ENCODE data around the gene OR2L5. TPM values are rescaled to one million over a fixed set of nuclear protein-coding genes. Genes with fewer than 3 reads are reported as not detected.

OR2L5 gene
- total RNA-seq, 1 experiment from 2014 or later: not detected

- TF ChIP-seq, protein P1, sequence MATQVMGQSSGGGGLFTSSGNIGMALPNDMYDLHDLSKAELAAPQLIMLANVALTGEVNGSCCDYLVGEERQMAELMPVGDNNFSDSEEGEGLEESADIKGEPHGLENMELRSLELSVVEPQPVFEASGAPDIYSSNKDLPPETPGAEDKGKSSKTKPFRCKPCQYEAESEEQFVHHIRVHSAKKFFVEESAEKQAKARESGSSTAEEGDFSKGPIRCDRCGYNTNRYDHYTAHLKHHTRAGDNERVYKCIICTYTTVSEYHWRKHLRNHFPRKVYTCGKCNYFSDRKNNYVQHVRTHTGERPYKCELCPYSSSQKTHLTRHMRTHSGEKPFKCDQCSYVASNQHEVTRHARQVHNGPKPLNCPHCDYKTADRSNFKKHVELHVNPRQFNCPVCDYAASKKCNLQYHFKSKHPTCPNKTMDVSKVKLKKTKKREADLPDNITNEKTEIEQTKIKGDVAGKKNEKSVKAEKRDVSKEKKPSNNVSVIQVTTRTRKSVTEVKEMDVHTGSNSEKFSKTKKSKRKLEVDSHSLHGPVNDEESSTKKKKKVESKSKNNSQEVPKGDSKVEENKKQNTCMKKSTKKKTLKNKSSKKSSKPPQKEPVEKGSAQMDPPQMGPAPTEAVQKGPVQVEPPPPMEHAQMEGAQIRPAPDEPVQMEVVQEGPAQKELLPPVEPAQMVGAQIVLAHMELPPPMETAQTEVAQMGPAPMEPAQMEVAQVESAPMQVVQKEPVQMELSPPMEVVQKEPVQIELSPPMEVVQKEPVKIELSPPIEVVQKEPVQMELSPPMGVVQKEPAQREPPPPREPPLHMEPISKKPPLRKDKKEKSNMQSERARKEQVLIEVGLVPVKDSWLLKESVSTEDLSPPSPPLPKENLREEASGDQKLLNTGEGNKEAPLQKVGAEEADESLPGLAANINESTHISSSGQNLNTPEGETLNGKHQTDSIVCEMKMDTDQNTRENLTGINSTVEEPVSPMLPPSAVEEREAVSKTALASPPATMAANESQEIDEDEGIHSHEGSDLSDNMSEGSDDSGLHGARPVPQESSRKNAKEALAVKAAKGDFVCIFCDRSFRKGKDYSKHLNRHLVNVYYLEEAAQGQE (IDR thresholded peaks at IDR 0.05; ENCODE audit: low read depth): no peak
- TF ChIP-seq ELF1 (IDR thresholded peaks at IDR 0.05; ENCODE audit: borderline replicate concordance, low read depth): no peak
- no peak for TF ChIP-seq EGR1 (IDR thresholded peaks at IDR 0.05; ENCODE audit: low read depth)
Observed at GRCh38 chr1:248065071-248065470, 51.6 kb downstream of the OR2L5 start (continued).

DNA sequence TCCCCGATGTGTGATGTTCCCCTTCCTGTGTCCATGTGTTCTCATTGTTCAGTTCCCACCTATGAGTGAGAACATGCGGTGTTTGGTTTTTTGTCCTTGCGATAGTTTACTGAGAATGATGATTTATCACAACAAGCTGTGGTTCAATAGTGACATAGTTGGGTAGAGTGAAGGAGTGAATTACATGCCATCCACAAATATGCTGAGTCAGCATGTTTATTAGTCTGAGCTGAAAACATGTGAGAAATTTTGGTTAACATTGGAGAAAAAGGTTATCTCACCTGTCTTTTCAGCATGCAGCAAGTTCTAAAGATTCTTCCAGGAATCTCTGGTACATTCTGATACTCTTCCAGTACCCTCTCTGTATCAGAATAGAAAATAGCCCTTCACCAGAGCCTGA is 52.1 kb downstream of the OR2L5 start:
- no peak for DNase-seq (ENCODE audit: low read depth, low spot score)
- Histone ChIP-seq H3K9me3 (ENCODE audit: control insufficient read depth in 1 of 2, insufficient read depth in 1 of 2, low read depth in 1 of 2, low read length in 2 of 2) (peaks cover 5 to 7% of the 10 kb centered on the region in 2 experiments; a peak in 3 of 4 replicates), H3K9me2 (ENCODE audit: insufficient read depth) (no peaks in the 10 kb centered on the region), H3K27ac (ENCODE audit: low read depth, low read length) (no peak overlapping the region), H3K27me3 (ENCODE audit: insufficient read depth, low read length) (no peaks in the 10 kb centered on the region), H3K9ac (ENCODE audit: low read length) (no peak overlapping the region), H3K36me3 (ENCODE audit: control insufficient read depth in 1 of 2, insufficient read depth in 2 of 2, low read length in 2 of 2) (no peaks in the 10 kb centered on the region), H2AFZ (ENCODE audit: low read depth, low read length, poor library complexity, severe bottlenecking) (no peak overlapping the region), H3K4me2 (ENCODE audit: low read length) (no peak overlapping the region), H3K4me1 (ENCODE audit: control insufficient read depth in 1 of 2, insufficient read depth in 2 of 2, low read length in 2 of 2) (no peaks in the 10 kb centered on the region), H4K20me1 (ENCODE audit: insufficient read depth) (no peaks in the 10 kb centered on the region), H3K4me3 (replicated peaks in 1 of 2; ENCODE audit: low read depth in 1 of 2, low read length in 2 of 2) (no peak overlapping the region), H3K79me2 (ENCODE audit: insufficient read depth, low read length) (no peaks in the 10 kb centered on the region)
- CTCF ChIA-PET: no interaction called here
- no peak for ATAC-seq
- TF ChIP-seq ZBTB33 (IDR thresholded peaks at IDR 0.05; ENCODE audit: extremely low read depth, insufficient replicate concordance, low read length): no peak
- no peak for TF ChIP-seq JUND (IDR thresholded peaks at IDR 0.05)
- no peak for TF ChIP-seq RAD21 (IDR thresholded peaks at IDR 0.05; ENCODE audit: low read depth)
- TF ChIP-seq, protein P1 (IDR thresholded peaks at IDR 0.05; ENCODE audit: low read depth): no peak
- TF ChIP-seq TCF7L2 (IDR thresholded peaks at IDR 0.05; ENCODE audit: borderline replicate concordance, extremely low read depth, insufficient read depth, insufficient read length): no peak
- no peak for TF ChIP-seq CBX3 (IDR thresholded peaks at IDR 0.05; ENCODE audit: low read depth)
- no peak for TF ChIP-seq ELF1 (IDR thresholded peaks at IDR 0.05; ENCODE audit: borderline replicate concordance, low read depth)
- TF ChIP-seq SP1 (IDR thresholded peaks at IDR 0.05; ENCODE audit: low read depth): no peak
- TF ChIP-seq ZNF274 (IDR thresholded peaks at IDR 0.05; ENCODE audit: low read depth, low read length): no peak
- no peak for TF ChIP-seq ZFX (IDR thresholded peaks at IDR 0.05)
- TF ChIP-seq EZH2 (IDR thresholded peaks at IDR 0.05): no peak
- intact Hi-C loops (cut with micrococcal nuclease): no loop called here
- POLR2A ChIA-PET: no interaction called here
- RAD21 ChIA-PET (ENCODE audit: low non-redundant PET in 1 of 2, low total read pairs in 2 of 2, uncharacterized antibody in 2 of 2, unreplicated experiment in 2 of 2): no interaction called here
- BruUV-seq (replicated peaks): no TSS peak
